Measurements from ENCODE around the gene PCDHA8.
"Not testable (repeated sequence)": the region's sequence is repeated elsewhere in the genome, so short reads cannot be mapped to it uniquely, and the experiment has no call there.

PCDHA8 gene

DNA sequence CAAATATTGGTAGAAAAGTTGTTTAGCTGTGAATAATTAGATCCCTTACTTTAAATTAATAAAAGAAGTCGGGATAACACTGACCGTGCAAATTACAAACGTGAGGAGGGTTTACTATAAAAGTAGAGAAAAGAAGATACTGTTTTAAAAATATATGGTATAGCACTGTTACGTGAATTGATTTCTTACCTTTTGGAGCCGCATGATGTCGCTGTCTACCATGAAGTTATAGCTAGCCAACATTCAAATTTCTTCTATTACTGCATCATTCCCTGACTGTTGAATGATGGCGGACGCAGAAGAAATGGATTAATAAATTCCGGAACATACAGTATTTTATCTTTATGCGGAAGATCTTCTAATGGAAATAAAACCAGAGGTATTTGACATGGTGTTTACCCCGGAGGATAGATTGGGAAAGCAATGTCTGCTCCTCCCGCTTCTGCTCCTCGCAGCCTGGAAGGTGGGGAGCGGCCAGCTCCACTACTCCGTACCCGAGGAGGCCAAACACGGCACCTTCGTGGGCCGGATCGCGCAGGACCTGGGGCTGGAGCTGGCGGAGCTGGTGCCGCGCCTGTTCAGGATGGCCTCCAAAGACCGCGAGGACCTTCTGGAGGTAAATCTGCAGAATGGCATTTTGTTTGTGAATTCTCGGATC, 13.2 kb upstream of the PCDHA8 start, which contains the start of gene PCDHA6:
Gene PCDHA6 (plus strand): TSS at position 257 of the 658 bp plus-strand sequence. CDS start 132 bp downstream, at position 389.
- DNase-seq (ENCODE audit: low read depth, low spot score) = no peak

DNA sequence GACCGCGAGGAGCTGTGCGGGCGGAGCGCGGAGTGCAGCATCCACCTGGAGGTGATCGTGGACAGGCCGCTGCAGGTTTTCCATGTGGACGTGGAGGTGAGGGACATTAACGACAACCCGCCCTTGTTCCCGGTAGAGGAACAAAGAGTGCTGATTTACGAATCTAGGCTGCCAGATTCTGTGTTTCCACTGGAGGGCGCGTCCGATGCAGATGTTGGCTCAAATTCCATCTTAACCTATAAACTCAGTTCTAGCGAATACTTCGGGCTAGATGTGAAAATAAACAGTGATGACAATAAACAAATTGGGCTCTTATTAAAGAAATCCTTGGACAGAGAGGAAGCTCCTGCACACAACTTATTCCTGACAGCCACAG, 12.6 kb upstream of the PCDHA8 start:
- peak; percentile 19 for DNase-seq (ENCODE audit: low read depth, low spot score)

DNA sequence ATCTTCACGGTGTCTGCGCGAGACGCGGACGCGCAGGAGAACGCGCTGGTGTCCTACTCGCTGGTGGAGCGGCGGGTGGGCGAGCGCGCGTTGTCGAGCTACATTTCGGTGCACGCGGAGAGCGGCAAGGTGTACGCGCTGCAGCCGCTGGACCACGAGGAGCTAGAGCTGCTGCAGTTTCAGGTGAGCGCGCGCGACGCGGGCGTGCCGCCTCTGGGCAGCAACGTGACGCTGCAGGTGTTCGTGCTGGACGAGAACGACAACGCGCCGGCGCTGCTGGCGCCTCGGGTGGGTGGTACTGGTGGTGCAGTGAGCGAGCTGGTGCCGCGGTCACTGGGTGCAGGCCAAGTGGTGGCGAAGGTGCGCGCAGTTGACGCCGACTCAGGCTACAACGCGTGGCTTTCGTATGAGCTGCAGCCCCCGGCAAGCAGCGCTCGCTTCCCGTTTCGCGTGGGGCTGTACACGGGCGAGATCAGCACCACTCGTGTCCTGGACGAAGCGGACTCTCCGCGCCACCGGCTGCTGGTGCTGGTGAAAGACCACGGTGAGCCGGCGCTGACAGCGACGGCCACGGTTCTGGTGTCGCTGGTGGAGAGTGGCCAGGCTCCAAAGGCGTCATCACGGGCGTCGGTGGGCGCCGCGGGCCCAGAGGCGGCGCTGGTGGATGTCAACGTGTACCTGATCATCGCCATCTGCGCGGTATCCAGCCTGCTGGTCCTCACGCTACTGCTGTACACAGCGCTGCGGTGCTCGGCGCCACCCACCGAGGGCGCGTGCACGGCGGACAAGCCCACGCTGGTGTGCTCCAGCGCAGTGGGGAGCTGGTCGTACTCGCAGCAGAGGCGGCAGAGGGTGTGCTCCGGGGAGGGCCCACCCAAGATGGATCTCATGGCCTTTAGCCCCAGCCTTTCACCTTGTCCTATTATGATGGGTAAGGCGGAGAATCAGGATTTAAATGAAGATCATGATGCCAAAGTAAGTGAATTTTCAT, 11.2 kb upstream of the PCDHA8 start:
- not testable (repeated sequence) for DNase-seq (ENCODE audit: low read depth, low spot score)

DNA sequence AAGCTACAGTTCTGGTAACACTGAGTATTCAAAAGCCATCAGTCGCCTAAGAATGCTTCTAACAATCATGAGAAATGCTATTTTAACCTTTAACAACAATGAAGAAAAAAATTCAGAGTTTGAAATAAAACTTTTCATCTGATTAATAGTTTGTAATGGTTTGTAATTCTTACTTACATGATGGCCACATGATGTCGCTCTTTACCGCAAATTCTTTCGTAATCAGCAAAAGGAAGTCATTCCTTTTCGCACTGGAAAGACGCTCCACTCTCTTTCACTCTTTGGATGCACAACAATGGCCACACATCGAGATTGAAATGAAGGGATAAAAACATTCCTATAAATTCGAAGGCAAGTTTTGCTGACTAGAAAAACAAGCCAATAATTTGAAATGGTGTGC, 7.0 kb upstream of the PCDHA8 start, which contains the start of gene PCDHA7:
Gene PCDHA7 (plus strand): TSS at position 277 of the 400 bp plus-strand sequence. CDS start 115 bp downstream, at position 392.
- no peak for DNase-seq (ENCODE audit: low read depth, low spot score)

DNA sequence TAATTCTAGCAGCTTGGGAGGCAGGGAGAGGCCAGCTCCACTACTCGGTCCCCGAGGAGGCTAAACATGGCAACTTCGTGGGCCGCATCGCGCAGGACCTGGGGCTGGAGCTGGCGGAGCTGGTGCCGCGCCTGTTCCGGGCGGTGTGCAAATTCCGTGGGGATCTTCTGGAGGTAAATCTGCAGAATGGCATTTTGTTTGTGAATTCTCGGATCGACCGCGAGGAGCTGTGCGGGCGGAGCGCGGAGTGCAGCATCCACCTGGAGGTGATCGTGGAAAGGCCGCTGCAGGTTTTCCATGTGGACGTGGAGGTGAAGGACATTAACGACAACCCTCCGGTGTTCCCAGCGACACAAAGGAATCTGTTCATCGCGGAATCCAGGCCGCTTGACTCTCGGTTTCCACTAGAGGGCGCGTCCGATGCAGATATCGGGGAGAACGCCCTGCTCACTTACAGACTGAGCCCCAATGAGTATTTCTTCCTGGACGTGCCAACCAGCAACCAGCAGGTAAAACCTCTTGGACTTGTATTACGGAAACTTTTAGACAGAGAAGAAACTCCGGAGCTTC, 6.5 kb upstream of the PCDHA8 start:
- DNase-seq (ENCODE audit: low read depth, low spot score) = peak; percentile 21

DNA sequence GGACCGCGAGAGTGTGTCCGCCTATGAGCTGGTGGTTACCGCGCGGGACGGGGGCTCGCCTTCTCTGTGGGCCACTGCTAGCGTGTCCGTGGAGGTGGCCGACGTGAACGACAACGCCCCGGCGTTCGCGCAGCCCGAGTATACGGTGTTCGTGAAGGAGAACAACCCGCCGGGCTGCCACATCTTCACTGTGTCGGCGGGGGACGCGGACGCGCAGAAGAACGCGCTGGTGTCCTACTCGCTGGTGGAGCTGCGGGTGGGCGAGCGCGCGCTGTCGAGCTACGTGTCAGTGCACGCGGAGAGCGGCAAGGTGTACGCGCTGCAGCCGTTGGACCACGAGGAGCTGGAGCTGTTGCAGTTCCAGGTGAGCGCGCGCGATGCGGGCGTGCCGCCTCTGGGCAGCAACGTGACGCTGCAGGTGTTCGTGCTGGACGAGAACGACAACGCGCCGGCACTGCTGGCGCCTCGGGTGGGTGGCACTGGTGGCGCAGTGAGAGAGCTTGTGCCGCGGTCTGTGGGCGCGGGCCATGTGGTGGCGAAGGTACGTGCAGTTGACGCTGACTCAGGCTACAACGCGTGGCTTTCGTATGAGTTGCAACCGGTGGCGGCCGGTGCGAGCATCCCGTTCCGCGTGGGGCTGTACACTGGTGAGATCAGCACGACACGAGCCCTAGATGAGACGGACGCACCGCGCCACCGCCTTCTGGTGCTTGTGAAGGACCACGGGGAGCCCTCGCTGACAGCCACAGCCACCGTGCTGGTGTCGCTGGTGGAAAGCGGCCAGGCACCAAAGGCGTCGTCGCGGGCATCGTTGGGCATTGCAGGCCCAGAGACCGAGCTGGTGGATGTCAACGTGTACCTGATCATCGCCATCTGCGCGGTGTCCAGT, 5.1 kb upstream of the PCDHA8 start:
- no peak for DNase-seq (ENCODE audit: low read depth, low spot score)

DNA sequence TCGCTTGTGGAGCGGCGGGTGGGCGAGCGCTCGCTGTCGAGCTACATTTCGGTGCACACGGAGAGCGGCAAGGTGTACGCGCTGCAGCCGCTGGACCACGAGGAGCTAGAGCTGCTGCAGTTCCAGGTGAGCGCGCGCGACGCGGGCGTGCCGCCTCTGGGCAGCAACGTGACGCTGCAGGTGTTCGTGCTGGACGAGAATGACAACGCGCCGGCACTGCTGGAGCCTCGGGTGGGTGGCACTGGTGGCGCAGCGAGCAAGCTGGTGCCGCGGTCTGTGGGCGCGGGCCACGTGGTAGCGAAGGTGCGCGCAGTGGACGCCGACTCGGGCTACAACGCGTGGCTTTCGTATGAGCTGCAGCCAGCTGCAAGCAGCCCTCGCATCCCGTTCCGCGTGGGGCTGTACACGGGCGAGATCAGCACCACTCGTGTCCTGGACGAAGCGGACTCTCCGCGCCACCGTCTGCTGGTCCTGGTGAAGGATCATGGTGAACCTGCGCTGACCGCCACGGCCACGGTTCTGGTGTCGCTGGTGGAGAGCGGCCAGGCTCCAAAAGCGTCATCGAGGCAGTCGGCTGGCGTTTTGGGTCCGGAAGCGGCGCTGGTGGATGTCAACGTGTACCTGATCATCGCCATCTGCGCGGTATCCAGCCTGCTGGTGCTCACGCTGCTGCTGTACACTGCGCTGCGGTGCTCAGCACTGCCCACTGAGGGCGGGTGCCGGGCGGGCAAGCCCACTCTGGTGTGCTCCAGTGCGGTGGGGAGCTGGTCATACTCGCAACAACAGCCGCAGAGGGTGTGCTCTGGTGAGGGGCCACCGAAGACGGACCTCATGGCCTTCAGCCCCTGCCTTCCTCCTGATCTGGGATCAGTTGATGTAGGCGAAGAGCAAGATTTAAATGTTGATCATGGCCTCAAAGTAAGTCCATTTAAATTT, 2.1 kb downstream of the PCDHA8 start:
- no peak for DNase-seq (ENCODE audit: low read depth, low spot score)

DNA sequence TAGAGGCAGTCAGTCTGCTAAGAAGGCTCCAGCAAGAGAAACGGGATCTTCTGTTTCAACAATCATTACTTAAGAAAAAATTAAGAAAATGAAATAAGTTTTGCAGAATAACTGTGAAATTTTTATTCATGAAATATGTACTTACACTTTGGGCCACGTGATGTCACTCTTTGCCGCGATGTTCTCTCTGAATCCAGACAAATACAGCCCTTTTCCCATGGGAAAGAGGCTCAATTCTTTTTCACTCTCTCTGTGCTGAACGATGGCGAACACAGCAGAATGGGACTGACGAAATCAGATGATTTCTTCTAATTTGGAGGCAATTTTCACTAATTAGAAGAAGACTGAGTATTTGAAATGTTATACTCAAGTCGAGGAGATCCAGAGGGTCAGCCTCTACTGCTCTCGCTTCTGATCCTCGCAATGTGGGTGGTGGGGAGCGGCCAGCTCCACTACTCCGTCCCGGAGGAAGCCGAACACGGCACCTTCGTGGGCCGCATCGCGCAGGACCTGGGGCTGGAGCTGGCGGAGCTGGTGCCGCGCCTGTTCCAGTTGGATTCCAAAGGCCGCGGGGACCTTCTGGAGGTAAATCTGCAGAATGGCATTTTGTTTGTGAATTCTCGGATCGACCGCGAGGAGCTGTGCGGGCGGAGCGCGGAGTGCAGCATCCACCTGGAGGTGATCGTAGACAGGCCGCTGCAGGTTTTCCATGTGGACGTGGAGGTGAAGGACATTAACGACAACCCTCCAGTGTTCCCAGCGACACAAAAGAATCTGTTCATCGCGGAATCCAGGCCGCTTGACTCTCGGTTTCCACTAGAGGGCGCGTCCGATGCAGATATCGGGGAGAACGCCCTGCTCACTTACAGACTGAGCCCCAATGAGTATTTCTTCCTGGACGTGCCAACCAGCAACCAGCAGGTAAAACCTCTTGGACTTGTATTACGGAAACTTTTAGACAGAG, 7.4 kb downstream of the PCDHA8 start, which contains the start of gene PCDHA9:
Gene PCDHA9 (plus strand): TSS at position 244 of the 964 bp plus-strand sequence. CDS start 114 bp downstream, at position 358.
- not testable (repeated sequence) for DNase-seq (ENCODE audit: low read depth, low spot score)

DNA sequence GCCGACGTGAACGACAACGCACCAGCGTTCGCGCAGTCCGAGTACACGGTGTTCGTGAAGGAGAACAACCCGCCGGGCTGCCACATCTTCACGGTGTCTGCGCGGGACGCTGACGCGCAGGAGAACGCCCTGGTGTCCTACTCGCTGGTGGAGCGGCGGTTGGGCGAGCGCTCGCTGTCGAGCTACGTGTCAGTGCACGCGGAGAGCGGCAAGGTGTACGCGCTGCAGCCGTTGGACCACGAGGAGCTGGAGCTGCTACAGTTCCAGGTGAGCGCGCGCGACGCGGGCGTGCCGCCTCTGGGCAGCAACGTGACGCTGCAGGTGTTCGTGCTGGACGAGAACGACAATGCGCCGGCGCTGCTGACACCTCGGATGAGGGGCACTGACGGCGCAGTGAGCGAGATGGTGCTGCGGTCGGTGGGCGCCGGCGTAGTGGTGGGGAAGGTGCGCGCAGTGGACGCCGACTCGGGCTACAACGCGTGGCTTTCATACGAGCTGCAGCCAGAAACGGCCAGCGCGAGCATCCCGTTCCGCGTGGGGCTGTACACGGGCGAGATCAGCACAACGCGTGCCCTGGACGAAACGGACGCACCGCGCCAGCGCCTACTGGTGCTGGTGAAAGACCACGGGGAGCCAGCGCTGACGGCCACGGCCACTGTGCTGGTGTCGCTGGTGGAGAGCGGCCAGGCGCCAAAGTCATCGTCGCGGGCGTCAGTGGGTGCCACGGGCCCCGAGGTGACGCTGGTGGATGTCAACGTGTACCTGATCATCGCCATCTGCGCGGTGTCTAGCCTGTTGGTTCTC, 9.0 kb downstream of the PCDHA8 start:
- not testable (repeated sequence) for DNase-seq (ENCODE audit: low read depth, low spot score)

DNA sequence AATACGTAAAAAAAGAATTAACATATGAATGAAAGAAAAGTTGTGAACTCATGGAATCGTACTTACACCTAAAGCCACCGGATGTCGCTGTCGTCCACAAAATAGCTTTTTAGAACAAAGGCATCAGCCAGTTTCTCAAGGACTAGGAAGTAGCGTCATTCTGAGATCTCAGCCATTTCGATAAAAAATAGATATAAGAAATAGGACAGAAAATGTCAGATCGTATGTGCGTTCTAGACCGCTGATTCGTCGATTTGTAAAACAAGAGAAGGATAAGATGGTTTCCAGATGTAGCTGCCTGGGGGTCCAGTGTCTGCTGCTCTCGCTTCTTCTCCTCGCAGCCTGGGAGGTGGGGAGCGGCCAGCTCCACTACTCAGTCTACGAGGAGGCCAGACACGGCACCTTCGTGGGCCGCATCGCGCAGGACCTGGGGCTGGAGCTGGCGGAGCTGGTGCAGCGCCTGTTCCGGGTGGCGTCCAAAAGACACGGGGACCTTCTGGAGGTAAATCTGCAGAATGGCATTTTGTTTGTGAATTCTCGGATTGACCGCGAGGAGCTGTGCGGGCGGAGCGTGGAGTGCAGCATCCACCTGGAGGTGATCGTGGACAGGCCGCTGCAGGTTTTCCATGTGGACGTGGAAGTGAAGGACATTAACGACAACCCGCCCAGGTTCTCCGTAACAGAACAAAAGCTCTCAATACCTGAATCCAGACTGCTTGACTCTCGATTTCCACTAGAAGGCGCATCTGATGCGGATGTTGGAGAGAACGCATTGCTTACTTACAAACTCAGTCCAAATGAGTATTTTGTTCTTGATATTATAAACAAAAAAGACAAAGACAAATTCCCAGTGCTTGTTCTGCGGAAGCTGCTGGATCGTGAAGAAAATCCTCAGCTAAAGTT, 15.0 kb downstream of the PCDHA8 start, which contains the start of gene PCDHA10:
Gene PCDHA10 (plus strand): TSS at position 126 of the 903 bp plus-strand sequence. CDS start 152 bp downstream, at position 278.
- DNase-seq (ENCODE audit: low read depth, low spot score) = peak; percentile 64

DNA sequence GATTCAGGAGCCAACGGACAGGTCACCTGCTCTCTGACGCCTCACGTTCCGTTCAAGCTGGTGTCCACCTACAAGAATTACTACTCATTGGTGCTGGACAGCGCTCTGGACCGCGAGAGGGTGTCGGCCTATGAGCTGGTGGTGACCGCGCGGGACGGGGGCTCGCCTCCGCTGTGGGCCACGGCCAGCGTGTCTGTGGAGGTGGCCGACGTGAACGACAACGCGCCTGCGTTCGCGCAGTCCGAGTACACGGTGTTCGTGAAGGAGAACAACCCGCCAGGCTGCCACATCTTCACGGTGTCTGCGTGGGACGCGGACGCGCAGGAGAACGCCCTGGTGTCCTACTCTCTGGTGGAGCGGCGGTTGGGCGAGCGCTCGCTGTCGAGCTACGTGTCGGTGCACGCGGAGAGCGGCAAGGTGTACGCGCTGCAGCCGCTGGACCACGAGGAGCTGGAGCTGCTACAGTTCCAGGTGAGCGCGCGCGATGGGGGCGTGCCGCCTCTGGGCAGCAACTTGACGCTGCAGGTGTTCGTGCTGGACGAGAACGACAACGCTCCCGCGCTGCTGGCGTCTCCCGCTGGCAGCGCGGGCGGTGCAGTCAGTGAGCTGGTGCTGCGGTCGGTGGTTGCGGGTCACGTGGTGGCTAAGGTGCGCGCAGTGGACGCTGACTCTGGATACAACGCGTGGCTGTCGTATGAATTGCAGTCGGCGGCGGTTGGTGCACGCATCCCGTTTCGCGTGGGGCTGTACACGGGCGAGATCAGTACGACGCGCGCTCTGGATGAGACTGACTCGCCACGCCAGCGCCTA, 16.4 kb downstream of the PCDHA8 start:
- no peak for DNase-seq (ENCODE audit: low read depth, low spot score)

DNA sequence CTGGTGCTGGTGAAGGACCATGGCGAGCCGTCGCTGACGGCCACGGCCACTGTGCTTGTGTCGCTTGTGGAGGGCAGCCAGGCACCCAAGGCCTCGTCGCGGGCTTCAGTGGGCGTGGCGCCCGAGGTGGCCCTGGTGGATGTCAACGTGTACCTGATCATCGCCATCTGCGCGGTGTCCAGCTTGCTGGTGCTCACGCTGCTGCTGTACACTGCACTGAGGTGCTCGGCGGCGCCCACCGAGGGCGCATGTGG, 16.9 kb downstream of the PCDHA8 start:
- DNase-seq (ENCODE audit: low read depth, low spot score) = no peak

DNA sequence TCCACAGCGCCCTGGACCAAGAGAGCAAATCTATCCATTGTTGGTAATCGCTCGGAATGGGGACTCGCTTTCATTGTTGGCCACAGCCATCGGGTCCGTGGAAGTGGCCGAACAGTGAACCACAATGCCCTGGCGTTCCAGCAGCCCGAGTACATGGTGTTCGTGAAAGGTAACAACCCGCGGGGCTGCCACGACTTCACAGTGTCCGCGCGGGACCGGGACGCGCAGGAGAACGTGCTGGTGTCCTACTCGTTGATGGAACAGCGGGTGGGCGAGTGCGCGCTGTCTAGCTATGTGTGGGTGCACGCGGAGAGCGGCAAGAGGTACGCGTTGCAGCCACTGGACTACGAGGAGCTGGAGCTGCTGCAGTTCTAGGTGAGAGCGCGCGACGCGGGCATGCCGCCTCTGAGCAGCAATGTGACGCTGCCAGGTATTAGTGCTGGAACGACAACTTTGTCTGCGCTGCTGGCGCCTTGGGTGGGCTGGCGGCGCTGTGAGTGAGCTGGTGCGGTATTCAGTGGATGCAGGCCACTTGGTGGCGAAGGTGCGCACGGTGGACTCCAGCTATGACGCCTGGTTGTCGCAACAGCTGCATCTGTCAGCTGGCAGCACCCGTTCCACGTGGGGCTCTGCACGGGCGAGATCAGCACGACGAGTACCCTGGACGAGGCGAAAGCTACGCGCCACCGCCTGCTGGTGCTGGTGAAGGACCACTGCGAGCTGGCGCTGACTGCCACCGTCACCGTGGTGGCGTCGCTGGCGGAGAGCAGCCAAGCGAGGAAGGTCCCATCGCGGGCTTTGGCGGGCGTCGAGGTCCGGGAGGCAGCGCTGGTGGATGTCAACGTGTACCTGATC, 21.7 kb downstream of the PCDHA8 start:
- DNase-seq (ENCODE audit: low read depth, low spot score) = no peak

DNA sequence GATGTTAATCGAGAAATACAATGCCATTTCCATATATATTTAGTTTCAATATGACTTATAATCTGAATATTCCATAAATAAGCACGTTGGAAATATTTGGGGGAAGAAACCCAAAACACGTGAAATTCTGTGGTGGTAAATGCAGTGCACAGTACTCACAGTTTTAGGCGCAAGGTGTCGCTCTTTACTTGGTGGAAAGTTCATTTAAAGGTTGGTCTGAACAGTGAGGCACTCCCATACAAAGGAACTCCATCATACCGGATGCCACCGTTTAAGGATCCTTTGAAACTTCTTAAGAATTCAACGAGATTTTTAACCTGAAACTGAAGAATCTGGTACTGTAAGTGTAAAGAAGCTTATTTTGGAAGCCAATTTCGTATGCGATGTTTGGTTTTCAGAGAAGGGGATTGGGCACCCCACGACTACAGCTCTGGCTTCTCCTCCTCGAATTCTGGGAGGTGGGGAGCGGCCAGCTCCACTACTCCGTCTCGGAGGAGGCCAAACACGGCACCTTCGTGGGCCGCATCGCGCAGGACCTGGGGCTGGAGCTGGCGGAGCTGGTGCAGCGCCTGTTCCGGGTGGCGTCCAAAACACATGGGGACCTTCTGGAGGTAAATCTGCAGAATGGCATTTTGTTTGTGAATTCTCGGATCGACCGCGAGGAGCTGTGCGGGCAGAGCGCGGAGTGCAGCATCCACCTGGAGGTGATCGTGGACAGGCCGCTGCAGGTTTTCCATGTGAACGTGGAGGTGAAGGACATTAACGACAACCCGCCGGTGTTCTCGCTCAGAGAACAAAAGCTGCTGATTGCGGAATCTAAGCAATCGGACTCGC, 28.0 kb downstream of the PCDHA8 start, which contains the start of gene PCDHA11:
Gene PCDHA11 (plus strand): TSS at position 237 of the 834 bp plus-strand sequence. CDS start 147 bp downstream, at position 384.
- DNase-seq (ENCODE audit: low read depth, low spot score) = peak; percentile 61
